GM21526 (cell line): Measurements from ENCODE around the gene MICAL2.

ENCODE experiments used
- ATAC-seq: cut with Tn5 transposase; IDR thresholded peaks from one replicate; pipeline ENCODE4 v1.9.1; 2021; ENCODE audit warnings: moderate library complexity; ENCODE audit not compliant: unreplicated experiment, low FRiP score

The MICAL2 gene

DNA sequence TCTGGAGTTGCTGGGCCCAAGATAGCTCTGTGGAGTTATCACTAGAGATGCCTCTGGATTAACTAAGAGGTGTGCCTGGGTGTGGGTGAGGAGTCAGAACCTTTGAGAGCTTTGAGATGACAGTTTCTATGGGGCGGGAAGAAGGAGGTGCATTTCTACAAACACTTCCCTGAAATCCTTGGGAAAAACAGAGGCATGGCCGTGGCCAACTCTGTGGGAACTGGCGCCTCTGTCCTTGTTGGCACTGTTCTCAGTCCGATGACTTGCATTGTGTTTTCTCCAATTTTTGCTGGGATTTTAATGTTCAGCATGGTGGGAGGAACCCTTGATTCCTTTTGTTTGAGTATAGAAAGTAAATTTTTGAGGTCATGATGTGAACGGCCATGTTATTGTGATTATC lies 151.2 kb downstream of the MICAL2 start:
- no peak for ATAC-seq

DNA sequence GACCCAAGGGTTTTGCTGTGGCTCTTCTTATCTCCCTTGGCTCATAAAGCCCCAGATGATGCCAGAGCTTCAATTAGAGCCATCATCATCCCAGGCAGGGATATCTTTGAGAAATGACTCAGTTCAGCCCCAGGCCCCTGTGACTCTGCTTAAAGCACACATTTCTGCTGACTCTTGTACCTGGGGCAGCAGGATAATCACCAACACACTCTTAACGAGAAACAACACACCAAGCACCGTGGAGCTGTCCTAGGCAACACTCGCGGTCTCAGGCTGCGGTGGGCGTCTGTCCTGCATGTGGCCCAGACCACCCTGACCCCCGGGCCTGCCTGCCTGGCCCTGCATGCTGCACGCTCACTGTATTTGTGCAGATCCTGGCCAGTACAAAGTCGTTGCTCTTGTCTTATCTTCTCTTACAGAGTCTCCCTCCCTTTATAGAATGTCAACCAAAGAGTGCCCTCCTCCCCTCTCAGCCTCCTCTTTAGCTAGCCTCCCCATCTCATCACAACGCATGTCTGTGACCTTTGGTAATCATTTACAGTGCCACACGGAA lies 152.8 kb downstream of the MICAL2 start:
- no peak for ATAC-seq

DNA sequence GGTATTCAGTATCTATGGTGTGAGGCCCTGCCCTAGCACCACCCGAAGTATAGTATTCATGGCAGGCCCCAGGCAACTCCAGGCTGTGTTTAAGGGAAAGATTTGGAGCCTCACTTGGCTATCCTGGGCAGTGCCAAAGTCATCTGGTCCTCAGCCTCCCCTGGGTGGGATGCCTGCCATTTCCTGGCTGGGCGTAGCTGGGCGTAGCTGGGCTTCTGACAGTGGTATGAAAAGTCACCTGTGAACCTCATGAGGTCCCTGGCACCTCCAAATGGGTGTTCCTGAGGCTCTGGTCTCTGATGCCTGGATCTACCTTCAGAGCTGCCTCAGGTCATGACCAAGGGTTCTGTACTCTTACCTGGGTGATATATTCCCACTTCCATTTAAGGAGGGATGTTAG lies 154.0 kb downstream of the MICAL2 start:
- ATAC-seq: no peak

GRCh38 chr11:12266132-12266531 lies 155.7 kb downstream of the MICAL2 start:
- ATAC-seq: no peak

- no peak for ATAC-seq
Observed at GRCh38 chr11:12266943-12267342, 156.6 kb downstream of the MICAL2 start.

GRCh38 chr11:12267921-12268320 lies 157.5 kb downstream of the MICAL2 start:
- no peak for ATAC-seq

DNA sequence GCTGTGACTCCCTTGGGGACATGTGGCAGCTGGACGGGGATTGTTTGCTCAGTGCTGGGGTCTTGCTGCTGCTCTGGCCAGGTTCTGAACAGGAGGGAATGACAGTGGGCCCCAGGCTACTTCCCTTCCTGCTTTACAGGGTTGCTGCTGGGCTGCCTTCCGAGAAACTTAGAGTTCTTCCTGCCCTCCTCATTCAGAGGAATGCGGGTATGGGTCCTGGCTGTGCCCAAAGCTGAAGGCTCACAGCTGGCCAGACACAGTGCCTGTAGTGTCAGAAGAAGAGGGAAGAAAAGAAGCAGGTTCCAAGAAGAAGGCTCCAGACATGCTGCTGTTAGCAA lies 158.7 kb downstream of the MICAL2 start:
- no peak for ATAC-seq

- no peak for ATAC-seq
Observed at GRCh38 chr11:12269446-12270214, 159.2 kb downstream of the MICAL2 start.

GRCh38 chr11:12270215-12270797 lies 159.9 kb downstream of the MICAL2 start:
- no peak for ATAC-seq

DNA sequence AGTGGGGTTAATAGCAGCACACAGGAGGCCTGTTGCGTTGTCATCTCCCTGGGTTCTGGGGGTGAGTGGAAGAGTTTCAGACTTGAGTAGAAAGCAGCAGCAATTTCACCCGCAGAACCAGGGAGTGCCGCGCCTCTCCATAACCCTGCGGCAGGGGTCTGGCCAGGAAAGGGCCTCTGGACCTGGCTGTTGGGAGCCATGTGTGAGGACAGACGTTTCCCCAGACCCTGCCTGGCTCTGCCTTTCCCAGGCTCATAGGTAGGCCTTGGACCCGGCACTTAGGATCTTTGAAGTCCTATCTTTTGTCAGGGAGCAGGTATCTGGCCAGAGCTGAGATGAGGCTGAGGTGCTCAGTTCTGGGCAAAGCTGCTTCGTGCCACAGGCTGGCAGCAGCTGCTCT lies 160.4 kb downstream of the MICAL2 start:
- no peak for ATAC-seq

DNA sequence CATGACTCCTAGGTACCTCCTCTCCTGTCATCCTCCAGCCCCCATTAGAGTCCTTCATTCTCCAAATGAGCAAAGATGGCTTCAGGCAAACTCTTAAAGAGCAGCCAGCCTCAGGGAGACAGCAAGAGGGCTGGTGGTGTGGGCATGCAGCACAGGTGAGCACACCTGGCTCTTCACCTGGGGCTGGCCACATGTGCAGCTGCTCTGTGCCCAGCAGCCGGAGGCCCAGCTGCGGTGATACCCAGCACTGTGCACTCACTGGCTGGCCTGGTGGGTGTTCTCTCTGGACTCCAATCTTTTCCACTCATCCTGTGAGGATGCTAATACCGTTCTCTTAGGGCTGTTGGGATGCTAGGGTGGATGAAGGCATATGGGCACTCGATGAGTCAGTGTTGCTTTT lies 160.9 kb downstream of the MICAL2 start:
- no peak for ATAC-seq

DNA sequence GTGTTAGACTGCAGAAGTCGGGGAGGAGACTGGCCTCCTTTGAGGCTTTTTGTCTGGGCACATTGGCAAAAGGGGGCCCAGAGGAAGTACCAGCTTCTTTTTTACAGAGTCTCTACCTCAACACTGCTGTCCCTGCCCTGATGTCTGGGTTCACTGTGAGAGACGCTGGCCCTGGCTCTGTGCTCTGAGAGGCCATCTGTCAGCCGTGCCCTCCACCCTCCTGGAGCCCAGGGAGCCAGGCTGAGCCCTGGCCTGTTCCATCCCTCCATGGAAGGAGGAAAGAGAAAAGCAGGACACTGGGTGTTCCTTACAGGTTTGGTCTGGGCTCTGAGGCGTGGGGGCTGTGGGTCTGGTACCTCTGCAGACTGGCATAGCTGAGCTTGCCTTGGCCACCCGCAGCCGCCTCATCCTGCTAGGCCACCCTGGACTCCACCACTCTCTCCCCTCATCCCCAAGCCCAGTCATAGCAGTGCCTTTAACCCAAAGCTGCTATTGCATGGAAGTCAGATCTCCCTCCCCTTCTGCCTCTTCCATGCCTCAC lies 161.5 kb downstream of the MICAL2 start:
- ATAC-seq: no peak

GRCh38 chr11:12272821-12273617 lies 162.6 kb downstream of the MICAL2 start:
- ATAC-seq: no peak

DNA sequence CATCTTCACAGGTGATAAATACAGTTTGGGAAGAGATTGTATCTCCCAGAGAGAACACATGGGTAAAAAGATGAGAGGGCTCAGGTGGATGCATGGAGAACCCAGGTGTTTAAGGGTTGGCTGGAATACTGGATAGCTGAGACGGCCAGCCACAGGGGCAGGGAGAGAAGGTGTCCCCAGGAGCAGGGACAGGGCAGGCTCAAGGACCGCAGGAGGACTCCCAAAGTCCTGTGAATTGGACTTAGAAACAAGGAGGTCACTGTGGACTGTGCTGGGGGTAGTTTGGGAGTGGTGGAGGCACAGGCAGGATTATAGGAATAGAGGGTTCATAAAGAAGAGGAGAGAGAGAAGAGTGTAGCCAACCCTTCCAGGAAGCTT lies 163.2 kb downstream of the MICAL2 start:
- no peak for ATAC-seq

- no peak for ATAC-seq
Observed at GRCh38 chr11:12274056-12274455, 163.7 kb downstream of the MICAL2 start.

- ATAC-seq: no peak
Observed at GRCh38 chr11:12274558-12275197, 164.3 kb downstream of the MICAL2 start.

- no peak for ATAC-seq
Observed at GRCh38 chr11:12275818-12276217, 165.4 kb downstream of the MICAL2 start.

GRCh38 chr11:12276356-12276755 lies 166.0 kb downstream of the MICAL2 start:
- no peak for ATAC-seq

GRCh38 chr11:12276831-12277475 lies 166.6 kb downstream of the MICAL2 start:
- ATAC-seq: no peak
